ENCODE data around the gene EPB41L5. TPM values are rescaled to one million over a fixed set of nuclear protein-coding genes. Genes with fewer than 3 reads are reported as not detected.

The EPB41L5 gene
- total and polyA plus RNA-seq, 3 donors from 2014 or later: 56.8 to 73.6 (median 62.7) TPM

- Histone ChIP-seq H3K27ac (no peak overlapping the region), H3K4me1 (no peaks in the 10 kb centered on the region), H3K4me3 (no peak overlapping the region), H3K9me3 (no peaks in the 10 kb centered on the region), H3K36me3 (ENCODE audit: low read depth, missing control alignments) (no peaks in the 10 kb centered on the region), H3K27me3 (no peaks in the 10 kb centered on the region)
- intact Hi-C loops (cut with DNase I; ENCODE audit: low total_unique reads): no loop called here
- 90 to 95% methylated on average over 4 of the region's 4 CpGs for WGBS, 2 donors
- TF ChIP-seq POLR2A (IDR thresholded peaks at IDR 0.05): no peak
- no peak for TF ChIP-seq CTCF (IDR thresholded peaks at IDR 0.05)
- DNase-seq: no peak
Observed at GRCh38 chr2:120103723-120104467, 91.0 kb downstream of the EPB41L5 start.

- Histone ChIP-seq H3K27ac (no peak overlapping the region), H3K27me3 (no peaks in the 10 kb centered on the region), H3K4me3 (no peak overlapping the region), H3K36me3 (ENCODE audit: low read depth, missing control alignments) (no peaks in the 10 kb centered on the region), H3K9me3 (no peaks in the 10 kb centered on the region), H3K4me1 (no peaks in the 10 kb centered on the region)
- WGBS, 2 donors: 88 to 97% methylated on average over 1 of the region's 1 CpG
- no peak for TF ChIP-seq POLR2A (IDR thresholded peaks at IDR 0.05)
- TF ChIP-seq CTCF (IDR thresholded peaks at IDR 0.05): no peak
- intact Hi-C loops (cut with DNase I; ENCODE audit: low total_unique reads): no loop called here
- DNase-seq: no peak
Observed at GRCh38 chr2:120104772-120105171, 91.9 kb downstream of the EPB41L5 start.

- Histone ChIP-seq H3K27ac (no peak overlapping the region), H3K4me1 (no peaks in the 10 kb centered on the region), H3K36me3 (ENCODE audit: low read depth, missing control alignments) (no peaks in the 10 kb centered on the region), H3K9me3 (no peaks in the 10 kb centered on the region), H3K4me3 (no peak overlapping the region), H3K27me3 (no peaks in the 10 kb centered on the region)
- DNase-seq: no peak
- 90% methylated on average over 2 of the region's 2 CpGs for WGBS, 2 donors
- no peak for TF ChIP-seq CTCF (IDR thresholded peaks at IDR 0.05)
- no peak for TF ChIP-seq POLR2A (IDR thresholded peaks at IDR 0.05)
- intact Hi-C loops (cut with DNase I; ENCODE audit: low total_unique reads): no loop called here
Observed at GRCh38 chr2:120105360-120105759, 92.5 kb downstream of the EPB41L5 start.

- no peak for TF ChIP-seq POLR2A (IDR thresholded peaks at IDR 0.05)
- H3K4me1 ChIP-seq: no peaks in the 10 kb centered on the region
- intact Hi-C loops (cut with DNase I; ENCODE audit: low total_unique reads): no loop called here
Observed at GRCh38 chr2:120108049-120108448, 95.2 kb downstream of the EPB41L5 start.

GRCh38 chr2:120108749-120109148 is 95.9 kb downstream of the EPB41L5 start:
- 97 to 98% methylated on average over 1 of the region's 1 CpG for WGBS, 2 donors
- H3K4me3 ChIP-seq: no peak overlapping the region
- no peak for DNase-seq
- no peaks in the 10 kb centered on the region for H3K4me1 ChIP-seq
- intact Hi-C loops (cut with DNase I; ENCODE audit: low total_unique reads): no loop called here
- H3K27ac ChIP-seq: no peak overlapping the region
- no peaks in the 10 kb centered on the region for H3K9me3 ChIP-seq
- H3K27me3 ChIP-seq: no peaks in the 10 kb centered on the region
- TF ChIP-seq CTCF (IDR thresholded peaks at IDR 0.05) (no peak), POLR2A (IDR thresholded peaks at IDR 0.05) (no peak)
- no peaks in the 10 kb centered on the region for H3K36me3 ChIP-seq (ENCODE audit: low read depth, missing control alignments)

More at GRCh38 chr2:120108049-120108448, 95.2 kb downstream of the EPB41L5 start:
- Histone ChIP-seq H3K36me3 (ENCODE audit: low read depth, missing control alignments) (no peaks in the 10 kb centered on the region), H3K27me3 (no peaks in the 10 kb centered on the region), H3K9me3 (no peaks in the 10 kb centered on the region), H3K4me3 (no peak overlapping the region), H3K27ac (no peak overlapping the region)
- DNase-seq: no peak

All from testis (tissue), 3 donors.